ENCODE measurements around the gene C5orf58. TPM values are rescaled to one million over a fixed set of nuclear protein-coding genes. Genes with fewer than 3 reads are reported as not detected.
"Not testable (repeated sequence)": the region's sequence is repeated elsewhere in the genome, so short reads cannot be mapped to it uniquely, and the experiment has no call there.

Gene C5orf58
- total and polyA plus RNA-seq, 9 donors, result 0.36 TPM; not detected in 8

- H3K9me3 ChIP-seq, result no peaks in the 10 kb centered on the region
- WGBS, 3 donors, result 10 to 19% (median 11%) methylated on average over 1 of the region's 1 CpG
- H3K27me3 ChIP-seq, result no peaks in the 10 kb centered on the region
- no peak overlapping the region for H3K27ac ChIP-seq
- DNase-seq, result no peak
- no peak overlapping the region for H3K4me3 ChIP-seq
- intact Hi-C loops (cut with DNase I), result loop anchor here in 1 of 4 donors (2.0 kb wide), 1 partner anchor 74 kb away; no protein-coding TSS in a partner anchor
- no peaks in the 10 kb centered on the region for H3K36me3 ChIP-seq
- no peaks in the 10 kb centered on the region for H3K4me1 ChIP-seq (ENCODE audit: insufficient read depth)
- TF ChIP-seq POLR2A (IDR thresholded peaks at IDR 0.05) (no peak), EP300 (IDR thresholded peaks at IDR 0.05) (no peak), CTCF (IDR thresholded peaks at IDR 0.05) (no peak)
These were observed 5.8 kb downstream of the C5orf58 start for GRCh38 chr5:170238456-170239196.

GRCh38 chr5:170245436-170245835 is 12.7 kb downstream of the C5orf58 start:
- H3K4me3 ChIP-seq; H3K36me3 ChIP-seq; DNase-seq; H3K4me1 ChIP-seq (ENCODE audit: insufficient read depth); H3K27ac ChIP-seq; intact Hi-C loops (cut with DNase I); H3K27me3 ChIP-seq; H3K9me3 ChIP-seq: not testable (repeated sequence)
- 88 to 94% (median 91%) methylated on average over 17 to 23 of the region's 23 CpGs for WGBS, 3 donors

GRCh38 chr5:170246126-170246870 is 13.5 kb downstream of the C5orf58 start:
- no peak overlapping the region for H3K4me3 ChIP-seq
- no peaks in the 10 kb centered on the region for H3K36me3 ChIP-seq
- H3K27me3 ChIP-seq, result no peaks in the 10 kb centered on the region
- H3K27ac ChIP-seq, result no peak overlapping the region
- no peak for DNase-seq
- H3K9me3 ChIP-seq, result no peaks in the 10 kb centered on the region
- peaks cover 3% of the 10 kb centered on the region for H3K4me1 ChIP-seq (ENCODE audit: insufficient read depth)
- intact Hi-C loops (cut with DNase I), result no loop called here
- 77 to 85% (median 82%) methylated on average over 4 of the region's 4 CpGs for WGBS, 3 donors
- TF ChIP-seq EP300 (IDR thresholded peaks at IDR 0.05) (no peak), POLR2A (IDR thresholded peaks at IDR 0.05) (no peak)

GRCh38 chr5:170247363-170247762 is 14.6 kb downstream of the C5orf58 start:
- no peaks in the 10 kb centered on the region for H3K9me3 ChIP-seq

More at GRCh38 chr5:170247363-170247762, 14.6 kb downstream of the C5orf58 start:
- intact Hi-C loops (cut with DNase I), result no loop called here
- H3K4me3 ChIP-seq, result no peak overlapping the region
- no peak for DNase-seq
- TF ChIP-seq CTCF (IDR thresholded peaks at IDR 0.05), result no peak
- no peak for TF ChIP-seq POLR2A (IDR thresholded peaks at IDR 0.05)
- no peak for TF ChIP-seq EP300 (IDR thresholded peaks at IDR 0.05)
- H3K27ac ChIP-seq, result no peak overlapping the region
- H3K36me3 ChIP-seq, result no peaks in the 10 kb centered on the region
- H3K4me1 ChIP-seq (ENCODE audit: insufficient read depth), result peaks cover 5% of the 10 kb centered on the region
- H3K27me3 ChIP-seq, result no peaks in the 10 kb centered on the region
- WGBS, 3 donors, result 36 to 42% (median 37%) methylated on average over 2 of the region's 2 CpGs
